H9 (cell line): ENCODE results near the gene SSX2IP. TPM values are rescaled to one million over a fixed set of nuclear protein-coding genes. Genes with fewer than 3 reads are reported as not detected.

Source experiments
- DNase-seq: peaks from one replicate; pipeline ENCODE4 v3.0.0-alpha.2; 2017
- H2AFZ ChIP-seq: one replicate; pipeline ENCODE4 v1.6.1; 2013; ENCODE audit warnings: mild to moderate bottlenecking, low read length, control low read depth, moderate library complexity
- H2AK5ac ChIP-seq: 2 replicates; pipeline ENCODE4 v1.6.1; 2013; ENCODE audit warnings: low read length, control low read depth, mixed read lengths; ENCODE audit not compliant: insufficient read length
- H2BK120ac ChIP-seq: one replicate; pipeline ENCODE4 v1.6.1; 2013; ENCODE audit warnings: low read depth, mild to moderate bottlenecking, low read length, control low read depth, inconsistent platforms; ENCODE audit not compliant: poor library complexity, severe bottlenecking
- H2BK12ac ChIP-seq: 2 replicates; pipeline ENCODE4 v1.6.1; 2013; ENCODE audit warnings: low read length, control low read depth, mixed read lengths, low read depth; ENCODE audit not compliant: insufficient read length
- H2BK15ac ChIP-seq: 2 replicates; pipeline ENCODE4 v1.6.1; 2013; ENCODE audit warnings: low read depth, low read length, control low read depth
- H2BK20ac ChIP-seq: one replicate; pipeline ENCODE4 v1.6.1; 2013; ENCODE audit warnings: low read depth, mild to moderate bottlenecking, low read length, control low read depth, inconsistent platforms; ENCODE audit not compliant: poor library complexity, severe bottlenecking
- H2BK5ac ChIP-seq: 2 replicates; pipeline ENCODE4 v1.6.1; 2013; ENCODE audit warnings: low read length, control low read depth, mixed read lengths; ENCODE audit not compliant: insufficient read length
- H3K14ac ChIP-seq: 2 replicates; pipeline ENCODE4 v1.6.1; 2013; ENCODE audit warnings: low read length, control low read depth; ENCODE audit not compliant: insufficient read depth
- H3K18ac ChIP-seq: 2 replicates; pipeline ENCODE4 v1.6.1; 2013; ENCODE audit warnings: low read depth, mild to moderate bottlenecking, mixed read lengths, low read length, control low read depth; ENCODE audit not compliant: insufficient read length
- H3K23ac ChIP-seq: 2 replicates; pipeline ENCODE4 v1.6.1; 2013; ENCODE audit warnings: low read length, control low read depth, mixed read lengths, low read depth; ENCODE audit not compliant: insufficient read length
- H3K23me2 ChIP-seq: 2 replicates; pipeline ENCODE4 v1.6.1; 2013; ENCODE audit warnings: low read depth, mild to moderate bottlenecking, mixed read lengths, low read length, control low read depth; ENCODE audit not compliant: insufficient read length, poor library complexity, severe bottlenecking
- H3K27ac ChIP-seq: 2 replicates; pipeline ENCODE4 v1.5.1; 2013; ENCODE audit warnings: low read length, control low read depth, mixed read lengths, low read depth; ENCODE audit not compliant: insufficient read length
- H3K27me3 ChIP-seq: 2 replicates; pipeline ENCODE4 v1.6.1; 2013; ENCODE audit warnings: low read length, control low read depth, inconsistent platforms; ENCODE audit not compliant: insufficient read depth
- H3K4ac ChIP-seq: 2 replicates; pipeline ENCODE4 v1.6.1; 2013; ENCODE audit warnings: low read depth, mild to moderate bottlenecking, control low read depth, inconsistent platforms, low read length, moderate library complexity
- H3K4me1 ChIP-seq: 2 replicates; pipeline ENCODE4 v1.6.1; 2013; ENCODE audit warnings: low read length, control low read depth, inconsistent platforms; ENCODE audit not compliant: insufficient read depth
- H3K4me2 ChIP-seq: 2 replicates; pipeline ENCODE4 v1.6.1; 2013; ENCODE audit warnings: low read length, control low read depth, mixed read lengths; ENCODE audit not compliant: insufficient read length, insufficient read depth
- H3K56ac ChIP-seq: 2 replicates; pipeline ENCODE4 v1.6.1; 2013; ENCODE audit warnings: low read depth, mild to moderate bottlenecking, mixed read lengths, low read length, control low read depth; ENCODE audit not compliant: insufficient read length
- H3K79me1 ChIP-seq: 2 replicates; pipeline ENCODE4 v1.6.1; 2013; ENCODE audit warnings: low read depth, mild to moderate bottlenecking, moderate library complexity, low read length, control low read depth, inconsistent platforms; ENCODE audit not compliant: insufficient read depth, poor library complexity, severe bottlenecking
- H3K79me2 ChIP-seq: 2 replicates; pipeline ENCODE4 v1.6.1; 2013; ENCODE audit warnings: low read length, control low read depth, inconsistent platforms; ENCODE audit not compliant: insufficient read depth
- H3K9ac ChIP-seq: 2 replicates; pipeline ENCODE4 v1.6.1; 2013; ENCODE audit warnings: low read length, control low read depth, mixed read lengths; ENCODE audit not compliant: insufficient read length; ENCODE audit errors: extremely low read depth
- H3K9me3 ChIP-seq: one replicate; pipeline ENCODE4 v1.6.1; 2013; ENCODE audit warnings: low read depth, low read length, inconsistent platforms; ENCODE audit not compliant: control insufficient read depth
- H3T11ph ChIP-seq: one replicate; pipeline ENCODE4 v1.6.1; 2013; ENCODE audit warnings: mild to moderate bottlenecking, low read length, control low read depth, inconsistent platforms
- H4K20me1 ChIP-seq: one replicate; pipeline ENCODE4 v1.6.1; 2013; ENCODE audit not compliant: control insufficient read depth, insufficient read length, insufficient read depth
- H4K5ac ChIP-seq: 2 replicates; pipeline ENCODE4 v1.6.1; 2013; ENCODE audit warnings: low read depth, mild to moderate bottlenecking, mixed read lengths, low read length, control low read depth; ENCODE audit not compliant: insufficient read length
- H4K8ac ChIP-seq: replicated peaks from 2 replicates; pipeline ENCODE4 v1.6.1; 2013; ENCODE audit warnings: low read length, control low read depth, mixed read lengths, low read depth; ENCODE audit not compliant: insufficient read length
- H4K91ac ChIP-seq: 2 replicates; pipeline ENCODE4 v1.6.1; 2013; ENCODE audit warnings: low read depth, mild to moderate bottlenecking, moderate library complexity, mixed read lengths, low read length, control low read depth; ENCODE audit not compliant: insufficient read length
- H3K27ac Mint-ChIP-seq, 3 experiments: 2 replicates in 2 of 3; 3 replicates in 1 of 3; pipeline ENCODE4 v1.8.0; 2020 to 2021; ENCODE audit warnings: mixed read lengths in 3 of 3, mild to moderate bottlenecking in 1 of 3, moderate library complexity in 1 of 3
- H3K27me3 Mint-ChIP-seq: 2 replicates; pipeline ENCODE4 v1.8.0; 2021; ENCODE audit warnings: low read depth, mild to moderate bottlenecking, moderate library complexity, mixed read lengths
- H3K36me3 Mint-ChIP-seq, 3 experiments: 2 replicates in 2 of 3; 3 replicates in 1 of 3; pipeline ENCODE4 v1.8.0; 2020 to 2021; ENCODE audit warnings: low read depth in 3 of 3, mixed read lengths in 3 of 3; ENCODE audit not compliant: insufficient read depth in 1 of 3
- H3K4me1 Mint-ChIP-seq, 2 experiments: 2 replicates each; pipeline ENCODE4 v1.8.0; 2020; ENCODE audit warnings: mixed read lengths in 2 of 2
- H3K4me3 Mint-ChIP-seq, 2 experiments: 2 replicates in 1 of 2; 3 replicates in 1 of 2; pipeline ENCODE4 v1.8.0; 2020 to 2021; ENCODE audit warnings: mild to moderate bottlenecking in 2 of 2, mixed read lengths in 2 of 2, moderate library complexity in 1 of 2
- H3K9me3 Mint-ChIP-seq, 2 experiments: 2 replicates in 1 of 2; 3 replicates in 1 of 2; pipeline ENCODE4 v1.8.0; 2020; ENCODE audit warnings: mild to moderate bottlenecking in 2 of 2, mixed read lengths in 2 of 2, moderate library complexity in 1 of 2
- WGBS: extraction: QIAGEN DNeasy Blood & Tissue Kit; methylation state at CpG from one replicate; pipeline ENCODE4 v1.1.7; 2013; ENCODE audit warnings: missing lambda C conversion rate, low lambda C conversion rate, mixed read lengths; ENCODE audit not compliant: insufficient read length; ENCODE audit errors: extremely low coverage; 5-methylcytosine and 5-hydroxymethylcytosine counted together
- total RNA-seq: library from RNA; stranded (reverse); gene quantifications from 2 replicates; pipeline ENCODE4 v1.2.1, GENCODE V29; 2021
- TF ChIP-seq, protein P1 (sequence below): fragments of 200-600 bp; sonication (generic); conservative IDR thresholded peaks from 3 replicates; pipeline ENCODE4 v1.8.0; 2021; ENCODE audit warnings: antibody characterized with exemption, mild to moderate bottlenecking

SSX2IP gene
- total RNA-seq, 1 experiment from 2014 or later: 19.6 TPM

DNA sequence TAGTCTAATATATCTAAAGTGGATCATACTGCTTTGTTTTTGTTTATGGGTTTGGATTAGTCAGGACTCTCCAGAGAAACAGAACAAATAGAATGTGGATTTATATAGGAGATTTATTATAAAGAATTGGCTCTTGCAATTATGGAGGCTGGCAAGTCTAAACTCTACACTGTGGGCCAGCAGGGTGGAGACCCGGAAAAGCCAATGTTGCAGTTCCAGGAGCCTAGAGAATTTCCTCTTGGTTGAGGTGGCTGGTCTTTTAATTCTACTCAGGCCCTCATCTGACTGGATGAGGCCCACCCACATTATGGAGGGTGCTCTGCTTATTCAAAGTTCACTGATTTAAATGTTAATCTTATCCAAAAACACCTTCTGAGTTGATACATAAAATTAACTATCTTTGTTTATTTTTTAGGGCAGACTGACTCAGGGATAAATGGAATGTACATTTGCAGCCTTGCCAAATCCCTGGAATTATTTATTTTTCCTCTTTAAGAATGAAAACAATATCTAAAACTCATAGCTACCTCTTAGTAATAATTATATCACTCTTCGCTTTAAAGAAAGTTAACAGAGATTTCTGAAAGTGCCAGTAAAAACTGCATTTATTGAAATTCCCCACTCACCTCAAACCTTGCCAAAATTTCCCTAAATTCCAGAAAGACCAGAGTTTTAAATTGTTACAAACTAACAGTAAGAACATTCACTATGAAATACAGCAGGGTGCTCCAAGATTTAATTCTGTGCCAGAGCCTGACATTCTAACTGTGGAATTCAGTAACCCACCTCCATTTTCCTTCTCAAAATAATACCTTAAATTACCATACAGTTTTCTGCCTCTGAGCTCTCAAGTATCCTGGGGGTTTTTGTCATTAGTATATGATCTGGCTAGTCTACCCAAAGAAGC lies 36.6 kb upstream of the SSX2IP start:
- no peak overlapping the region for H3K9ac ChIP-seq
- H2BK15ac ChIP-seq: no peak overlapping the region
- no peak overlapping the region; a peak in 1 of 7 replicates for H3K27ac Mint-ChIP-seq
- no peak overlapping the region for H2BK120ac ChIP-seq
- no peaks in the 10 kb centered on the region for H3K79me1 ChIP-seq
- H3K79me2 ChIP-seq: no peaks in the 10 kb centered on the region
- H2BK20ac ChIP-seq: no peak overlapping the region
- no peak overlapping the region for H3K4me2 ChIP-seq
- H3K9me3 ChIP-seq: no peaks in the 10 kb centered on the region
- no peak overlapping the region for H2BK5ac ChIP-seq
- no peak overlapping the region for H2AFZ ChIP-seq
- peaks cover 2% of the 10 kb centered on the region; the same call in 1 of the 2 replicates for H3K27me3 Mint-ChIP-seq
- H4K91ac ChIP-seq: no peak overlapping the region
- H3K27ac ChIP-seq: no peak overlapping the region
- H3K4me1 ChIP-seq: no peaks in the 10 kb centered on the region
- H3K4ac ChIP-seq: no peak overlapping the region
- peaks cover 20 to 24% of the 10 kb centered on the region in 2 experiments for H3K4me1 Mint-ChIP-seq
- no peak overlapping the region for H2AK5ac ChIP-seq
- H3K9me3 Mint-ChIP-seq: peaks cover 4 to 8% of the 10 kb centered on the region in 2 experiments; a peak in 2 of 5 replicates
- no peak overlapping the region for H3K14ac ChIP-seq
- no peak overlapping the region for H3K23ac ChIP-seq
- H3T11ph ChIP-seq: no peak overlapping the region
- TF ChIP-seq, protein P1, sequence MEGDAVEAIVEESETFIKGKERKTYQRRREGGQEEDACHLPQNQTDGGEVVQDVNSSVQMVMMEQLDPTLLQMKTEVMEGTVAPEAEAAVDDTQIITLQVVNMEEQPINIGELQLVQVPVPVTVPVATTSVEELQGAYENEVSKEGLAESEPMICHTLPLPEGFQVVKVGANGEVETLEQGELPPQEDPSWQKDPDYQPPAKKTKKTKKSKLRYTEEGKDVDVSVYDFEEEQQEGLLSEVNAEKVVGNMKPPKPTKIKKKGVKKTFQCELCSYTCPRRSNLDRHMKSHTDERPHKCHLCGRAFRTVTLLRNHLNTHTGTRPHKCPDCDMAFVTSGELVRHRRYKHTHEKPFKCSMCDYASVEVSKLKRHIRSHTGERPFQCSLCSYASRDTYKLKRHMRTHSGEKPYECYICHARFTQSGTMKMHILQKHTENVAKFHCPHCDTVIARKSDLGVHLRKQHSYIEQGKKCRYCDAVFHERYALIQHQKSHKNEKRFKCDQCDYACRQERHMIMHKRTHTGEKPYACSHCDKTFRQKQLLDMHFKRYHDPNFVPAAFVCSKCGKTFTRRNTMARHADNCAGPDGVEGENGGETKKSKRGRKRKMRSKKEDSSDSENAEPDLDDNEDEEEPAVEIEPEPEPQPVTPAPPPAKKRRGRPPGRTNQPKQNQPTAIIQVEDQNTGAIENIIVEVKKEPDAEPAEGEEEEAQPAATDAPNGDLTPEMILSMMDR: no peak
- H4K5ac ChIP-seq: no peak overlapping the region
- no peak overlapping the region for H2BK12ac ChIP-seq
- no peak overlapping the region for H3K4me3 Mint-ChIP-seq
- no peak overlapping the region for H4K8ac ChIP-seq
- H3K56ac ChIP-seq: no peak overlapping the region
- no peaks in the 10 kb centered on the region for H3K23me2 ChIP-seq
- no CpG with 5 or more reads among the region's 2 CpGs for WGBS
- H4K20me1 ChIP-seq: no peaks in the 10 kb centered on the region
- no peak for DNase-seq
- no peaks in the 10 kb centered on the region for H3K27me3 ChIP-seq
- no peaks in the 10 kb centered on the region for H3K36me3 Mint-ChIP-seq
- no peak overlapping the region for H3K18ac ChIP-seq
